Transverse colon (tissue), 4 donors: ENCODE results near the gene MEGF8. TPM values are rescaled to one million over a fixed set of nuclear protein-coding genes. Genes with fewer than 3 reads are reported as not detected.

Experiments
- DNase-seq: peaks from one replicate; pipeline ENCODE4 v3.0.0-alpha.2; 2019
- H3K27ac ChIP-seq, 4 donors: fragments of 200-600 bp; sonication (generic); 2 replicates each; pipeline ENCODE4 v1.5.1; 2016 to 2018; ENCODE audit warnings: inconsistent platforms in 4 of 4
- H3K27me3 ChIP-seq: fragments of 200-600 bp; sonication (generic); 2 replicates; pipeline ENCODE4 v1.5.1; 2017; ENCODE audit warnings: inconsistent platforms
- H3K36me3 ChIP-seq, 4 donors: fragments of 200-600 bp; sonication (generic); 2 replicates each; pipeline ENCODE4 v1.5.1; 2017 to 2019; ENCODE audit warnings: inconsistent platforms in 4 of 4
- H3K4me1 ChIP-seq, 4 donors: fragments of 200-600 bp; sonication (generic); 2 replicates each; pipeline ENCODE4 v1.5.1; 2017 to 2020; ENCODE audit warnings: inconsistent platforms in 4 of 4
- H3K4me3 ChIP-seq, 4 donors: fragments of 200-600 bp; sonication (generic); 1 replicate in 1 of 4; 2 replicates in 3 of 4; pipeline versions ENCODE4 v1.5.1 to v1.6.1; 2017 to 2019; ENCODE audit warnings: inconsistent platforms in 4 of 4
- H3K9me3 ChIP-seq, 2 donors: fragments of 200-600 bp; sonication (generic); 2 replicates each; pipeline ENCODE4 v1.5.1; 2017 to 2019; ENCODE audit warnings: inconsistent platforms in 2 of 2
- EP300 ChIP-seq: sonication (generic); formaldehyde crosslinking; IDR thresholded peaks from one replicate; pipeline ENCODE4 v1.6.1; 2017; ENCODE audit warnings: antibody characterized with exemption, low read depth
- POLR2A ChIP-seq: fragments of 450-650 bp; IDR thresholded peaks from one replicate; pipeline ENCODE4 v1.6.1; 2016; ENCODE audit warnings: antibody characterized with exemption, mild to moderate bottlenecking, moderate library complexity
- POLR2AphosphoS5 ChIP-seq, 3 donors: sonication (generic); formaldehyde crosslinking; IDR thresholded peaks; one replicate each; pipeline ENCODE4 v1.6.1; 2016; ENCODE audit warnings: antibody characterized with exemption in 3 of 3
- WGBS, 2 donors: methylation state at CpG; one replicate each; pipeline ENCODE4 v1.1.5; 2018; ENCODE audit warnings: low coverage in 1 of 2; 5-methylcytosine and 5-hydroxymethylcytosine counted together
- in situ Hi-C, 4 donors: fragments of 200-750 bp; cut with MboI; loops; one replicate each; pipeline versions ENCODE4 v1.15.0 to v1.15.1; 2017; ENCODE audit warnings: low sequenced_read_pairs in 3 of 4, low pct_ligation_motif_present in 1 of 4, low pct_unique_long_range_greater_than_20kb in 1 of 4
- intact Hi-C: fragments of 100-400 bp; cut with DNase I; formaldehyde crosslinking; loops from one replicate; pipeline ENCODE4 v1.15.1; 2023; ENCODE audit warnings: low total_unique reads
- total RNA-seq, 4 donors: library from RNA; depleted of rRNA; stranded (reverse); fragments of >200 nt; gene quantifications; one replicate each; pipeline ENCODE4 v1.1.0, GENCODE V29; 2016
- TF ChIP-seq, protein P1 (sequence below), 5 experiments: fragments of 200-600 bp in 3 of 5; fragments of 450-650 bp in 2 of 5; sonication (generic) in 3 of 5; IDR thresholded peaks; 1 replicate in 2 of 5; 2 replicates in 3 of 5; pipeline ENCODE4 v1.5.1; 2016 to 2017; ENCODE audit warnings: antibody characterized with exemption in 5 of 5, inconsistent platforms in 3 of 5, mild to moderate bottlenecking in 2 of 5, moderate library complexity in 1 of 5

MEGF8 gene
- total RNA-seq, 4 donors from 2014 or later = 15.3 to 40.4 (median 22.8) TPM

DNA sequence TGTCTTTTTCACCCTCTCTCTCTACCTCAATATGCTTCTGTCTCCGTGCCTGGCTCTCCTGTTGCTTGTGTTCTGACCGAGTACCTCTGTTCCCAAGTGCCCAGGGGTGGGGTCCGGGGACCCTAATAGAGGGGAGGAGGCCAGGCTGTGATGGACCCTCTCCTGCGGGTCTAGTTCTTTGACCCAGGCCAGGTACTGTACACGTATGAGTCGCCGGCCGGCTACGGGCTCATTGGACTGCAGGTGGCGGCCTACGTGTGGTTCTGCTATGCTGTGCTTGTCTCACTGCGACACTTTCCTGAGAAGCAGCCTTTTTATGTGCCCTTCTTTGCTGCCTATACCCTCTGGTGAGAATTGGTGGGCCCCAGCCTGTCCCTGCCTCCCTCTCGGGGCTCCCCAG, 7.9 kb upstream of the MEGF8 start:
- DNase-seq = no peak
- no peak overlapping the region for H3K27ac ChIP-seq
- H3K4me1 ChIP-seq = peaks cover 4 to 22% (median 12%) of the 10 kb centered on the region in 4 donors
- H3K4me3 ChIP-seq = no peak overlapping the region
- H3K9me3 ChIP-seq = no peaks in the 10 kb centered on the region
- peaks cover 51% of the 10 kb centered on the region for H3K27me3 ChIP-seq
- H3K36me3 ChIP-seq = no peaks in the 10 kb centered on the region
- in situ Hi-C loops = loop anchor here in 2 of 4 donors (25.0 kb wide), 1 partner anchor 205 kb away; no protein-coding TSS in a partner anchor
- TF ChIP-seq POLR2AphosphoS5 (IDR thresholded peaks at IDR 0.05) = no peak
- TF ChIP-seq, protein P1, sequence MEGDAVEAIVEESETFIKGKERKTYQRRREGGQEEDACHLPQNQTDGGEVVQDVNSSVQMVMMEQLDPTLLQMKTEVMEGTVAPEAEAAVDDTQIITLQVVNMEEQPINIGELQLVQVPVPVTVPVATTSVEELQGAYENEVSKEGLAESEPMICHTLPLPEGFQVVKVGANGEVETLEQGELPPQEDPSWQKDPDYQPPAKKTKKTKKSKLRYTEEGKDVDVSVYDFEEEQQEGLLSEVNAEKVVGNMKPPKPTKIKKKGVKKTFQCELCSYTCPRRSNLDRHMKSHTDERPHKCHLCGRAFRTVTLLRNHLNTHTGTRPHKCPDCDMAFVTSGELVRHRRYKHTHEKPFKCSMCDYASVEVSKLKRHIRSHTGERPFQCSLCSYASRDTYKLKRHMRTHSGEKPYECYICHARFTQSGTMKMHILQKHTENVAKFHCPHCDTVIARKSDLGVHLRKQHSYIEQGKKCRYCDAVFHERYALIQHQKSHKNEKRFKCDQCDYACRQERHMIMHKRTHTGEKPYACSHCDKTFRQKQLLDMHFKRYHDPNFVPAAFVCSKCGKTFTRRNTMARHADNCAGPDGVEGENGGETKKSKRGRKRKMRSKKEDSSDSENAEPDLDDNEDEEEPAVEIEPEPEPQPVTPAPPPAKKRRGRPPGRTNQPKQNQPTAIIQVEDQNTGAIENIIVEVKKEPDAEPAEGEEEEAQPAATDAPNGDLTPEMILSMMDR (IDR thresholded peaks at IDR 0.05) = no peak
- TF ChIP-seq POLR2A = no peak
- TF ChIP-seq EP300 = no peak
- intact Hi-C loops = no loop called here
- WGBS, 2 donors = 84% methylated on average over 13 of the region's 13 CpGs; no CpG with 5 or more reads in 1 of the 2 donors

DNA sequence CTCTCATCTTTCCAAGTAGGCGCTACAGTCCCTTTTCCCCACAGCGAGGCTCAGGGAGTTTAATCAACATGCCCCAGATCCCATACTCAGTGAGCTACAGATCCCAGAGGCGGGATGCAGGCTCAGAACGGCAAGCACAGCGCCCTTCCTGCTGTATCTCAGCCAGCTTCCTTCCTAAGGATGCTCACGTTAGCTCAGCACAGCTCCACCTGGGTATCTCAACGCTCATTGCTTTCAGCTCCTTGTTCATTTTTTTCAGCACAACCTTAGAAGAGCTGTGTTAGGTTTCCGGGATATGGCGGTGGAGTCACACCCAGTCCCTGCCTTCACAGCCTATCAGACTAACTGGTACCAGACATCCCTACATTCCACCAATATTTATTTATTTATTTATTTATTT, 3.1 kb upstream of the MEGF8 start:
- H3K4me3 ChIP-seq = no peak overlapping the region
- in situ Hi-C loops = loop anchor here (10.0 to 25.0 kb wide), 3 partner anchors 188 to 210 kb away; partner anchors contain the start of gene POU2F2 (in 1 of the 4)
- peaks cover 17 to 30% (median 25%) of the 10 kb centered on the region in 4 donors for H3K4me1 ChIP-seq
- no peak for DNase-seq
- H3K27ac ChIP-seq = no peak overlapping the region
- intact Hi-C loops = loop anchor here (10.0 kb wide), 1 partner anchor 188 kb away; the partner anchor contains the start of gene POU2F2
- no peaks in the 10 kb centered on the region for H3K9me3 ChIP-seq
- TF ChIP-seq EP300 (no peak), POLR2AphosphoS5 (IDR thresholded peaks at IDR 0.05) (no peak), POLR2A (no peak)
- TF ChIP-seq, protein P1 (IDR thresholded peaks at IDR 0.05) = no peak
- H3K36me3 ChIP-seq = no peaks in the 10 kb centered on the region
- H3K27me3 ChIP-seq = peaks cover 36% of the 10 kb centered on the region
- WGBS, 2 donors = 62 to 70% methylated on average over 3 to 9 of the region's 9 CpGs

GRCh38 chr19:42323473-42323851, 2.0 kb upstream of the MEGF8 start:
- DNase-seq = peak; percentile 21
- in situ Hi-C loops (loop anchor here (10.0 to 25.0 kb wide), 3 partner anchors 189 to 211 kb away; partner anchors contain the start of gene POU2F2 (in 1 of the 4)), intact Hi-C loops (loop anchor here (10.0 kb wide), 1 partner anchor 189 kb away; the partner anchor contains the start of gene POU2F2)
- no peaks in the 10 kb centered on the region for H3K36me3 ChIP-seq
- peaks cover 36% of the 10 kb centered on the region for H3K27me3 ChIP-seq
- 34% methylated on average over 3 of the region's 29 CpGs; no CpG with 5 or more reads in 1 of the 2 donors for WGBS, 2 donors
- H3K9me3 ChIP-seq = no peaks in the 10 kb centered on the region
- peaks cover 23 to 39% (median 27%) of the 10 kb centered on the region in 4 donors for H3K4me1 ChIP-seq
- TF ChIP-seq POLR2AphosphoS5 (IDR thresholded peaks at IDR 0.05) = no peak
- no peak overlapping the region for H3K4me3 ChIP-seq
- H3K27ac ChIP-seq = no peak overlapping the region

DNA sequence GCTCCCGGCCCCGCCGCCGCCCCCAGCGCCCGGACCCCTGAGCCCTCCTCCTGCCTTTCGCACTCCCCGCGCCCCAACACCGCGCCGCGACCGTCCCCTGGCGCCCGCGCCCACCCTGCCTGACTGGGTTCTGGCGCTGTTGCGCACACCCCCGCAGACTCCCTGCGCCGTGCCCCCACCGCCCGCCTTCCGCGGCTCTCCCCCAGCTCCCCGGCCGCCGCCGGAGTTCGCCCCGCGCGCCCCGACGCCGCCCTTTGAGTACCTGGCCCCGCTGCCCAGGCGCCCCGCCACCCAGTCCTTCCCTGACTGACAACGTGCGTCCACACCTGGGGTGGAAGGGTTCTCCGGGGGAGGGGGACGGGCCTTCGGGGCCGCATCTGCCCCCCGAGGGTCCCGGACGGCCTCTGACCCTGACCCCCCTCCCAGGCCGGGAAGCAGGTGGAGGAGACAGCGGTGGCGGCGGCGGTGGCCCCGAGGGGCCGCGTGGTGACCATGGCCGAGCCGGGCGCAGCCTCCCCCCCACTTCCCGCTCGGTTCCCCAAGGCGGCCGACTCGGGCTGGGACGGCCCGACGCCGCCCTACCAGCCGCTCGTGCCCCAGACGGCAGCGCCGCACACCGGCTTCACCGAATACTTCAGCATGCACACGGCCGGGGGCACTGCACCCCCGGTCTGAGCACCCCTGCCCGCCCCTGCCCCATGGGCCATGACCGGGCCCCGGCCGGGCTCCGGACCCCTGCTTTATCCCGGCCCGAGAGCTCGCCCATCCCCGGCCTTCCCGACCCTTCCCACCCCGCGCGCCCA, 1.4 kb upstream of the MEGF8 start:
- Histone ChIP-seq H3K4me3 (peak overlapping the region in 2 of 4 donors; percentile 93 to 96), H3K36me3 (no peaks in the 10 kb centered on the region), H3K4me1 (peaks cover 23 to 39% (median 27%) of the 10 kb centered on the region in 4 donors), H3K9me3 (no peaks in the 10 kb centered on the region), H3K27ac (no peak overlapping the region), H3K27me3 (peaks cover 36% of the 10 kb centered on the region)
- peak; percentile 32 for DNase-seq
- in situ Hi-C loops = loop anchor here (10.0 to 25.0 kb wide), 3 partner anchors 189 to 212 kb away; partner anchors contain the start of gene POU2F2 (in 1 of the 4)
- WGBS, 2 donors = 8% methylated on average over 42 of the region's 92 CpGs; no CpG with 5 or more reads in 1 of the 2 donors
- TF ChIP-seq POLR2AphosphoS5 (IDR thresholded peaks at IDR 0.05) (no peak), POLR2A (no peak)
- TF ChIP-seq, protein P1 (IDR thresholded peaks at IDR 0.05) = peak in 1 of 5 experiments; percentile 8
- intact Hi-C loops = loop anchor here (10.0 kb wide), 1 partner anchor 189 kb away; the partner anchor contains the start of gene POU2F2
